Activated naive CD8-positive, alpha-beta T cell treated with anti-CD3 and anti-CD28 coated beads, Interleukin-2, amount 50 U/mL, for 16 hours (primary cell): ENCODE results near the gene PTPRG.
"Not testable (repeated sequence)": the region's sequence is repeated elsewhere in the genome, so short reads cannot be mapped to it uniquely, and the experiment has no call there.

Experiments used
- DNase-seq: peaks from one replicate; pipeline ENCODE4 v3.0.0-alpha.2; 2020; ENCODE audit warnings: low read depth, low spot score

Gene PTPRG

GRCh38 chr3:62003835-62004234, 442.5 kb downstream of the PTPRG start:
- DNase-seq = no peak

GRCh38 chr3:62007036-62007435, 445.7 kb downstream of the PTPRG start:
- DNase-seq = no peak

- DNase-seq = no peak
Measured at GRCh38 chr3:62010989-62011388, 449.6 kb downstream of the PTPRG start.

GRCh38 chr3:62011666-62012065, 450.3 kb downstream of the PTPRG start:
- no peak for DNase-seq

DNA sequence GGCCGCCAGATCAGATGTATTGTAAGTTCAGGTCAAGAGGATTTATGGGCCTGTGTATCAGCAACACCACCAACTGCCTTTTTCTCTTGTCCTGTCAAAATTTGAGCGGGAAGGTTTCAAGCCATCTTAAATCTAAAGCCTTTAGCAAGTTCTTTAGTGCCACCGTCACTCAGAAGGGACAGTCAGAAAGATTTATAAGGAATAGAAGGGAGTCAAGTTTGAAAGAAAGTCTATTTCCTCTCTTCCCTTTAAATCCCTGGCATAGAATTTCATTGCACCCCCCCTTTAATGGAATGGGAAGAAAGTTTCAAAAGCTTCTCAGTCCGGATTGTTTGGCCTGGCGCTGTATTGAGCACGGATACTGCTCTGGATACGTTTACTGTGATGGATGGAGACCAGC, 452.6 kb downstream of the PTPRG start:
- no peak for DNase-seq

DNA sequence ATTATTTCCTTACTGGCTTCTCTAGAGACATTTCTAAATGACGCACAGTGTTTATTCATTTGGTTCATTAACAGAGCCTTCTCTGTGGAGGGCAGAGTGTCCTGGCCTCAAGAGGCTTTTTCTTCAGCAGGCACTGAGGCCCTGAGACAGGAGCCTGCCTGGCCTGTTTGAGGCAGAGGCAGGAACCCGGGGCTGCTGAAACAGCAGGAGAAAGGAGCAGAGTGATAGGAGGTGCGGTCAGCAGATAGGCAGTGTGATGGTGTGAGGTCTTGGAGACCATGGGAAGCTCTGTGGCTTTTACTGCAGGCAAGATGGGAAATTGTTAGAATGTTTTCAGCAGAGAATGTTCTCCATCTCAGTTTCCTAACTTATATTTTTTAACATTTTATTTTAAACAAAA, 453.7 kb downstream of the PTPRG start:
- no peak for DNase-seq

DNA sequence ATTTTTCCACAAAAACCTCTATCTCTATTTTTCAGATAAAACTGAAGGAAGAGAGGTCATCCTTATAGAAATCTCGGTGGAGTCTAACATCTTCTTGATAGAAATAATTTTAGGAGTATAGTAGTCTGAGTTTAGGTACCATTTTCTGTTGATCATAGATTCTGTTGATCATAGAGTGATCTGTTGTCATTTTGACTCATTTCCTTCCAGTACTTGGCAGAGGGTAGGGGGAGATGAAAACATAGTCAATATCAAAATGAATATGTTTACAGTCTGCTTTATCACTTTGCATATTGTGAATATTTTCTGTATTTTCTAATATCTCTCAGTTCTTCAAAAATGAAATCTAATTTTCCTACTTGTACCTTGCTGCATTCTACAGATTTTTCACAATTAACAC, 458.5 kb downstream of the PTPRG start:
- DNase-seq = no peak

GRCh38 chr3:62020706-62021105, 459.3 kb downstream of the PTPRG start:
- DNase-seq = no peak

GRCh38 chr3:62022312-62022711, 460.9 kb downstream of the PTPRG start:
- DNase-seq = no peak

DNA sequence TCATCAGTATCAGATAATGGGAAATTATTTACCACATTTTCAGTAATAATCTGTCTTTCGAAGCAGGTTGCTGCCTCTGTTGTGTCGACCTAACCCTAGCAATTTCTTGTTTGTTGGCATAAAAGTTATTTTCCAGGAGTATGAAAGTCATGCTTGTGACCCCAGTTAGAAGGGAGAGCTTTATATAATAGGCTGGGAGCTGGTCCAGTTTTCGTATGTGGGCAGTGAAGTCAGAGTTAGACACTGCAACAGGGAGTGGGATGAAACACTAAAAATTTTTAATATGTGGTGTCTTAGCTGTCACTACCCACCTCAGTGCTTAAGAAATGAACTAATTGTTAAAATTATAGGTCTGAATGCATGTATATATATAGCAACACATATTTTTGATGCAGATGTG, 463.5 kb downstream of the PTPRG start:
- no peak for DNase-seq

DNA sequence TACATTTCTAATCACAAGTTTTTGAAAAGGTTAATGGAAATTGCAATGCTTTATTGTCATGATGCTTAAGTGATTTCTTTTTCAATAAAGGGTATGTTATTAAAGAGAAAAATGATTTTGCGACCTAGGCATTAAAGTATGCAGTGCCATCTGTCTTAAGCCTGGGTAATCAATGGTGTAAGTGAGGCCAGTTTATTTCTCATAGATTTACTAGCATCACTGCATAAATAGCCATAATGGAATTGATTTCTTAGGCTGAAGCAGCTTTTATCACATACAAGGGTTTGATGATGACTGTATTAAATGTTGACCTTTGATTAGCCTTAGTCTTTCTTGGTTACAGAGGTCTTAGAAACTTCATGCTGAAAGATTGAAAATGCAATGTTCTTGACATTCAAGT, 464.5 kb downstream of the PTPRG start:
- no peak for DNase-seq

DNA sequence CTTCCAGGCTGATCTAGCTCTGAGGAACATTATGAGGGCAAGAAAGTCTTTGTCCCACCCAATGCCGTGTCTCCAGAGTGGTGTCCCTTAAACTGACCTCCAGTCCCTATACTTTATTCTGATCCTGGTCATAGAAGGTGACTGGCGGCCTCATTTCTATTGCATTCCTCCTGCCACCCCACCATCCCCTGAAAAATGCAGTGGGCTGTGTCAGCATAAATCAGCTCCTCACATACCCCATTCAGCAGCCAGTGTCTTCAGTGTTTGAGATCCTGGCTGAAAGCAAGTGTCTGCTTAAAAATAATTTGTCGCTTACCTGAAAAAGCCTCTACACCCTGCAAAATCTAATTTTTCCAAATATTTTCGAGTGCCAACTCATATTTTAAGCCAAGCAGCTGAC, 465.9 kb downstream of the PTPRG start:
- no peak for DNase-seq

DNA sequence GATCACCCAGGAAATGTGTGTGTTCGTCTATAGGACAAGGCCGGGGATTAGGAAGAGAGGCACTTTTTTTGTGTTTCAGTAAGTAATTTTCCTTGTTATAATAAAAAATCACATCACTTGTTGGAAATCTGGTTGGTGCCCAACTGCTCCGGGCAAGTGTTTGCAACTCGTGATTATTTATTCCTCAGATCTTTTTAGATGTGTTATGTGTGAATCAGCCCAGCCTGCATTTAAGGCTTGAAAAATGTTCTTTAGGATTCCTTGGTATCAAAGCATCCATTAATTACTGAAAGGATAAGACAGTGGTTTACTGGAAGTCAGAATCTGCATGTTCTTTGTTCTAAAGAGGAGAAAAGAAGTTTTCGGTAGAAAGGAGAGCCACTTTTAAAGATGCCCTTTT, 466.4 kb downstream of the PTPRG start:
- no peak for DNase-seq

DNA sequence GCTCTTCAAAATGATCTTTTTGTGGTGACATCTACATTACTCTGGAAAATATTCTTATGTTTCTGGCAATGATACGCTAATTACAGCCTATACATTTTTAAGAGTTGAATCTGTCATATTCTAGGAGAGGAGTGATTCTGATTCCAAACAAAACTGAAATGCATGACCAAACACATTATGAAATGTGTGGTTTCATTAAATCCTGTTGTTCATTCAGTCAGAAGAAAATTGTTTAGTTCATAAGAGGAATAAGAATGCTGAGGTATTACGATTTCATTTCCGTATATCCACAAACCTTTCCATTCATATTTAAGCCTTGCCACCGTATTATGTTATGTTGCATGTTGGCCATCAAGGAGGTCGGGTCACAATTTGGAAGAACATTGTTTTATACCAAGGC, 466.9 kb downstream of the PTPRG start:
- DNase-seq = no peak

GRCh38 chr3:62032738-62033137, 471.4 kb downstream of the PTPRG start:
- no peak for DNase-seq

DNA sequence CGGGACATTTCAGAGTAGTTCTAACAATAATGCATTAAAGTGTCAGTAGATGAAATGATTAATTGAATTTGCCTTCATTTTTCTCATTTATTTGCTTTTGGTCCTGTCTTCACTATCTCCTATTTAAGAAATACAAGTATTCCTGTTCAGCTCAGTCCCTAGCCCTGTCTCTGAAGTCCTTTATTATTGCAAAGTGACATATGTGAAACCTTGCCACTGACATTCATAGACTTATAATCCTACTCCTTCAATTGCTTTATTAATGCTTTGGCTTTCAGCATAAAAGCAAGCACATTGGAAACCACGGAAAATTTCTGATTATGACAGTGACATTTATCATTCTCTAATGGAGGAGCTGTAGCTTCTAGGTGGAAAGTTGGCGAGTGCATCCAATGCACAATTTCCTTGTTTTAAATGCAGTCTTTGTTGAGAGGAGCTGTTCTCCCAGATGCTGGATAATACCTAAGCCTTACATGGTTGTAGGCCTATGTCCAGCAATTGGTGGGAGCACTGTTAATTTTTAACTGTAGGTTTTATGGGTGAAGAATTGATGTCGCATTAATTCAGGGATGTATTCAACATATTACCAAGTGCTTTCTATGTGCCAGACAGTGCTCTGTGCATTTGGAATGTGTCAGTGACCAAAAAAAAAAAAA, 474.2 kb downstream of the PTPRG start:
- DNase-seq = no peak

DNA sequence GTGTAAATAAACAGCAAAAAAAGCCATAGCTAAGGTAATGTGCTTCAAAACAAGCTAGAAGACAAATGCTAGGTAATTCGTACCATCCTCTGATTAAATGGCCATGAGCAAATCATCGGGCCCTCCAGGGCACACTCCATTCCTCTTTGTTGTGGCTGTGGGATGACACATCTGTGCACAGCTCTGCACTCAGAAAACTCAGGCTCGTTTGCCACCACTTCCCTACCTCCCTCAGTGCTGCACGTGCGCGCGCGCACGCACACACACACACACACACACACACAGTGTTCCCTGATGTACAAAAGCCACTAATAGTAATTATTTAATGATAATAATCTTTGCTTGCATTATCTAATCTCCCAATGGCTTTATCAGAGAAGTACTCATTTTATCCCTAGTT, 475.4 kb downstream of the PTPRG start:
- no peak for DNase-seq

- not testable (repeated sequence) for DNase-seq
Measured at GRCh38 chr3:62038798-62039197, 477.4 kb downstream of the PTPRG start.

- no peak for DNase-seq
Measured at GRCh38 chr3:62039586-62039985, 478.2 kb downstream of the PTPRG start.

GRCh38 chr3:62041681-62042080, 480.3 kb downstream of the PTPRG start:
- DNase-seq = no peak

DNA sequence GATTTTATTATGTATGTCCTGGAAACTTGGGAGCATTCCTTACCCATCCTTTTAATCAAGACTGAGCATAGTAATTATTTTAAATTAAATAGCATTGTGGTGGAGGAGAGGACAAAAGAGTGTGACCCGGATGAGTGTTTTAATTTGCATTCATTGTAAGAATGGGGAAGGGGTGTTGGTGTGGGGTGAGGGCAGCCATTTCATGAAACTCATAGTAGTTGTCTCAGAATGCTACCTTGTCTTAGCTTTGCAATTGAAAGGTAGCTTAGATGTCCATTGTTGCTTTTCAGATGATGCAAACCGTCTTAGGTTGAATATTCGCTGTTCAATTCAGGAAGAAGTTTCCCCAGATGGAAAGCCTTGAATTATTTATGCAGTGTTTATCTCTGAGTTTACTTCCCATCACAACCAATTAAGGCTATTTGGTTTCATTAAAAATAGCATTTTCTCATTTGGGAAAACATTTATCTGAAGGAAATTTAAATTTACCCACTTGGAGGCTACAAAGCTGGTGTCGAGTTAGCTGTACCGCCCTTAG, 483.6 kb downstream of the PTPRG start:
- DNase-seq = no peak

GRCh38 chr3:62046326-62046725, 485.0 kb downstream of the PTPRG start:
- no peak for DNase-seq

DNA sequence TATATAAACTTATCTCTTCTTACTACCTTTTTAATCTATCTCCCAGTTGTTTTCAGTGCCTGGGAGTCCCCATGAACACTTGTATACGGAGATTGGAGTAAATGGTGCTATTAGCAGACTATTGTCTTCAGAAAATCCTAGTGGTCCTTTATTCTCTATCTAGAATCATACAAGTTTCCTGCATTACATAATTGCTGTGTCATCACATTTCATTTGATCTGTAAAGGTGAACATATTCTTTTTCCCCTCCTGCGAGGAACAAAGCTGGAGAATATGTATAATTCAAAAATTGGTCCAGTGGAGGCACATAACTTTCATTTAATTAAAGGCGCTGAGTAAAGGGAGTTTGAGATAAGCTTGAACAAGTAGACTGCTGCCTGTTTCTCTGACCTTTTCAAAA, 487.2 kb downstream of the PTPRG start:
- DNase-seq = no peak

DNA sequence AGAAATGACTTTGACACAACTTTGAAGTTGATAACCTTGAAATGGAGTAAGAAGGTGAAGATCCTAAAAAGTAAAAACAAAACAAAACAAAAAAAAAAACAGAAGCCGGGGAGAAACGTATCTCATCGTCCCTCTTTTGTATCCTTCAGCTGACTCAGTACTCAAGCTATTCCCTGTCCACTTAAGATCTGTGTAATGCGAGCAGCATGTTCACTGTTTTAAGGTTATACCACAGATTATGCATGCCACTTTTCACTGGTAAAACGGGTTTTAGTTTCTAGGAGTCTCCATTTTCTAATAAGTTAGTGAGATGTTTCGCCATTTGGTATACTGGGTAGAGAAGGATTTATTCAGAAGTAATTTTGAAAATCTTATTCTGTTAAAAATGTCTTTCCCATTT, 487.7 kb downstream of the PTPRG start:
- DNase-seq = no peak
